ENCODE data around the gene CDHR2.
"Not testable (repeated sequence)": the region's sequence is repeated elsewhere in the genome, so short reads cannot be mapped to it uniquely, and the experiment has no call there.

The CDHR2 gene

DNA sequence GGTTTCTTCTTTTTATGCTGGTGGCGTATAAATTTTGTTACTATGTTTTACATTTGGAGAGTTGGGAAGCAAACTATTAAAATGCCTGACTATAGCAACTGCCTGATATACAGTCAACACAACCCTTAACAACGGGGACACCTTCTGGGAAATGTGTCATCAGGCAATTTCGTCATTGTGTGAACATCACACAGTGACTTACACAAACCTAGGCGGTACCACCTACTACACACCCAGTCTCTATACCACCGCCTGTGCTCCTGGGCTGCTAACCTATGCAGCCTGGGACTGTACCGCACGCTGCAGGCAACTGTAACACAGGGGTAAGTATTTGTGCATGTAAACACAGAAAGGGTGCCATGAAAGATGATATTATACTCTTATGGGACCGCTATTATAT is 1.3 kb upstream of the CDHR2 start:
- no peak for DNase-seq (ENCODE audit: low spot score)
- TF ChIP-seq, protein P1, sequence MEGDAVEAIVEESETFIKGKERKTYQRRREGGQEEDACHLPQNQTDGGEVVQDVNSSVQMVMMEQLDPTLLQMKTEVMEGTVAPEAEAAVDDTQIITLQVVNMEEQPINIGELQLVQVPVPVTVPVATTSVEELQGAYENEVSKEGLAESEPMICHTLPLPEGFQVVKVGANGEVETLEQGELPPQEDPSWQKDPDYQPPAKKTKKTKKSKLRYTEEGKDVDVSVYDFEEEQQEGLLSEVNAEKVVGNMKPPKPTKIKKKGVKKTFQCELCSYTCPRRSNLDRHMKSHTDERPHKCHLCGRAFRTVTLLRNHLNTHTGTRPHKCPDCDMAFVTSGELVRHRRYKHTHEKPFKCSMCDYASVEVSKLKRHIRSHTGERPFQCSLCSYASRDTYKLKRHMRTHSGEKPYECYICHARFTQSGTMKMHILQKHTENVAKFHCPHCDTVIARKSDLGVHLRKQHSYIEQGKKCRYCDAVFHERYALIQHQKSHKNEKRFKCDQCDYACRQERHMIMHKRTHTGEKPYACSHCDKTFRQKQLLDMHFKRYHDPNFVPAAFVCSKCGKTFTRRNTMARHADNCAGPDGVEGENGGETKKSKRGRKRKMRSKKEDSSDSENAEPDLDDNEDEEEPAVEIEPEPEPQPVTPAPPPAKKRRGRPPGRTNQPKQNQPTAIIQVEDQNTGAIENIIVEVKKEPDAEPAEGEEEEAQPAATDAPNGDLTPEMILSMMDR (IDR thresholded peaks at IDR 0.05; ENCODE audit: extremely low read depth, missing control alignments): no peak

DNA sequence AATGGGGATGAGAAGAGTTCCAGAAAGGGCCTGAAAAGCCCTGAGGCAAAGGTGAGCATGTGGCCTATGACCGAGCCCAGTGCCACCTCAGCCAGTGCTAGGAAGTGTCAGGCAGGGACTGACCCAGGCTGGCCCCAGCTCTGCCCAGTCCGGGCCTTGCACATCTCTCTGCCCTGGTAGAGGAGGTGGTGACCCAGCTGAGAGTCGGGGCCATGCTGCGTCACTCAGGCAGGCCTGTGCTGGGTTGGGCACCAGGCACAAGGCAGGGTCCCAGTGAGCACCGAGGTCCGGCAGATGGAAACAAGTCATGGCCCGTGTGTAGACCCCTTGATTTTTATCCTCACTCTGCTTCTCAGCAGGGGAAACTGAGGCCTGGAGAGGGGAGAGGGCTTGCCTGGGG is 729 bp downstream of the CDHR2 start:
- DNase-seq (ENCODE audit: low spot score): no peak
- TF ChIP-seq, protein P1 (IDR thresholded peaks at IDR 0.05; ENCODE audit: extremely low read depth, missing control alignments): no peak

DNA sequence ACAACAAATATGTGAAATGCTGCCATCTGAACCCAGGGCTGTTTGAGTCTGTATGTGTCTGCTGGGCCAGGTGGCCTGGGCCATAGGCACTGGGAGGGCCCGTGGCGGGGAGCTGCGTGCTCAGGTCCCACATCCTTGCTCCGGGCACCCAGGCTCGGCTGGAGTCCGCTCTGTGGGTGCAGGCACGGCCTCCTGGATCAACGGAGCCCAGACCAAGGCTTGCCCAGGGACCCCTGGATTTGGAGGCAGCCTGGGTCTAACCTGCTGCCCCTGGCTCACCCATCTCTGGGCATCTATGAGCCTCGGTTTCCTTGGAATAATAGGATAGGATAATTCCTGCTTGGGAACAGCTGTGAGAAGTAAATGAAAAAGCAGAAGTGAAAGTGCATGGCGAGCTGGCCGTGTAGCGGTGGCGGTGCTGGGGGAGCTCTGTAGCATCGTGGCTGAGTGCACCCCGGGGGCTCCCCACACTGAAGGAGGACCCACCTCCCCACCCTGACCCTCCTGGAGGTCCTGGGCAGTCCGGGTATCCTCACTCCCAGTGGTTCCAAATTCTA is 1.2 kb downstream of the CDHR2 start:
- no peak for DNase-seq (ENCODE audit: low spot score)
- TF ChIP-seq, protein P1 (IDR thresholded peaks at IDR 0.05; ENCODE audit: extremely low read depth, missing control alignments): no peak

DNA sequence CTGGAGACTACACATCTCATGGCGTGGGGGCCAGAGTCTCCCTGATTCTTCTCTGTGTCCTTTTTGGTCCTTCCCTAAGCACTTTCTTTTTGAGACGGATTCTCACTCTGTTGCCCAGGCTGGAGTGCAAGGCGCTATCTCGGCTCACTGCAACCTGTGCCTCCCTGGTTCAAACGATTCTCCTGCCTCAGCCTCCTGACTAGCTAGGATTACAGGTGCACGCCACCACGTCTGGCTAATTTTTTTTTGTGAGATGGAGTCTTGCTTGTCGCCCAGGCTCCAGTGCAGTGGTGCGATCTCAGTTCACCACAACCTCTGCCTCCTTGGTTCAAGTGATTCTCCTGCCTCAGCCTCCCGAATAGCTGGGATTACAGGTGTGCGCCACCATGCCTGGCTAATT is 1.8 kb downstream of the CDHR2 start:
- not testable (repeated sequence) for DNase-seq (ENCODE audit: low spot score)

DNA sequence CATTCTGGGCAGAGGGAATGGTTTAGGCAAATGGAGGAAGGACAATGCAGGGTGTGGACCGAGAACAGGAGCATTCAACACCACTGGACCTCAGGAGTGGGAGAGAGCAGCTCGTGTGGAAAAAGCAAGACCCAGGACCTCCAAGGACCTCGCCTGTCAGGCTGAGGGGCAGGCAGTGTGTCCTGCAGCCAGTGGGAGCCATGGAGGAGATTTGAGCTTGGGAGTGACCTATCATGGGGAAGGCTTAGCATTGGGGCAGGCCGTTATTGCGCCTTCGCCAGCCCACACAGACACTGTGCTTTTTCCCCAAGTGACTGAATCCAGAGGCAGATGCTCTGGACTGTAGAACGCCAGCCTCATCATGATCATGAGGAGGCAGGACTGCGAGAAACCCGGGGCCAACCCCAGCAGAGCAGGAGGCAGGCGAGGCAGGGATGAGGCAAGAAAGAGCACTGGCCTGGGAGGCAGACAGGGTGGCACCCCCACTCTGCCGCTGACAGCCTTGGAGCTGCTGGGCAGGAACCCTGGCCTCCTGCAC is 3.3 kb downstream of the CDHR2 start:
- TF ChIP-seq, protein P1 (IDR thresholded peaks at IDR 0.05; ENCODE audit: extremely low read depth, missing control alignments): no peak
- no peak for DNase-seq (ENCODE audit: low spot score)

DNA sequence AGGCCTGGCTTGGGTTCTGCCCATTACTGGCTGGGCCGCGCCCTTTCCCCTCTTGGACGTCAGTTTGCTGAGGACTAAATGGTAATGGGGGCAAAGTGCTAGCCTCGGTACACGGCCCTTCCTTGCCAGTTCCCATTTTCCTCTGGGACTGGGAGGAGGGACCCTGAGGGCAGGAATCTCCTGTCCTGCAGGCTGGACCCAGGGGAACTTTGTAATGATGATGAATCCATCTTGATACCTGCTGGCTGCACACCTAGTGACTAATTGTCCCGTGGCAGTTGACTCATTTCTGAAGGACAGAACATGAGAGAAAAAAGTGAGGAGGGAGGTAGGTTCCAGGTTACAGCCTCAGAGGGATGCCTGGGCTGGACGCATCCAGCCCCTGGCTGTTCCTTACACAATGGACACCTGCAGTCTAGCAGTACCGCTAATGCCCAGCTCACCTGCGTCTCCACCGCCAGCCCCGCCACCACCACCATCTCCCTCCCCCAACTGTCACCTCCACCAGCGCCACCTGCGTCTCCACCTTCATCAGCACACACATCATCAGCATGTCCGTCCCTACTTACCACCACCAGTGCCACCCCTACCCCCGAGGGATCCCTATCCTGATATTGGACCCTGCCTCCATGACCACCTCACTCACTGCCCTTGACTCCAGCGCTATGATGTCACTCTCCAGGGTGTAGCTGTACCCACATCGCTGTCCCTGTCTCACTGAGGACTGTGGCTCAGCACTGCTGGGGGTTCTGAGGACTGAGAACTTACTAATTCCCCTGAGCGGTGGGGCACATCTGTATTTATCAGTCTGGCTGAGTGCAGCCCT is 4.3 kb downstream of the CDHR2 start:
- TF ChIP-seq, protein P1 (IDR thresholded peaks at IDR 0.05; ENCODE audit: extremely low read depth, missing control alignments): no peak
- no peak for DNase-seq (ENCODE audit: low spot score)

DNA sequence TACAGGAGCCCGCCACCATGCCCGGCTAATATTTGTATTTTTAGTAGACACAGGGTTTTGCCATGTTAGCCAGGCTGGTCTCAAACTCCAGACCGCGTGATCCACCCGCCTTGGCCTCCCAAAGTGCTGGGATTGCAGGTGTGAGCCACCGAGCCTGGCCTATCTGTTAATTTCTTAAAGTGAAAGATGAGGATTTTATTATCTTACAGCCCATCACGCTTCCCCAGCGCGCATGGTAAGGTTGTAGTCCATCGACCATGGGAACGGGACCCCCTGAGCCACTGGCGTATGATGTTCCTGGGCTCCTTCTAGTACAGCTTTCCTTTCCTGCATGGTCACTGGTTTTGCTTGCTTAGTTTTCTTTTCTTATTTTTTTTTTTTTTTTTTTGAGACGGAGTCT is 8.7 kb downstream of the CDHR2 start:
- DNase-seq (ENCODE audit: low spot score): no peak
- TF ChIP-seq, protein P1 (IDR thresholded peaks at IDR 0.05; ENCODE audit: extremely low read depth, missing control alignments): no peak
